Tibial artery (tissue), 4 donors: ENCODE data around the gene SPP1.
"Not testable (repeated sequence)": the region's sequence is repeated elsewhere in the genome, so short reads cannot be mapped to it uniquely, and the experiment has no call there.

Experiments used
- DNase-seq, 2 donors: peaks; one replicate each; pipeline ENCODE4 v3.0.0-alpha.2; 2019
- H3K27ac ChIP-seq, 2 donors: fragments of 200-600 bp; sonication (generic) in 1 of 2; 1 replicate in 1 of 2; 2 replicates in 1 of 2; pipeline ENCODE4 v1.5.1; 2018 to 2019; ENCODE audit warnings: mild to moderate bottlenecking in 1 of 2
- H3K27me3 ChIP-seq, 2 donors: fragments of 200-600 bp; sonication (generic) in 1 of 2; one replicate each; pipeline versions ENCODE4 v1.5.1 to v1.6.0; 2016 to 2019
- H3K36me3 ChIP-seq, 3 donors: fragments of 200-600 bp; sonication (generic) in 2 of 3; one replicate each; pipeline ENCODE4 v1.5.1; 2016 to 2019; ENCODE audit warnings: mild to moderate bottlenecking in 2 of 3
- H3K4me1 ChIP-seq, 4 donors: fragments of 200-600 bp; sonication (generic) in 2 of 4; 1 replicate in 3 of 4; 2 replicates in 1 of 4; pipeline ENCODE4 v1.5.1; 2016 to 2019
- H3K4me3 ChIP-seq, 2 donors: fragments of 200-600 bp; sonication (generic) in 1 of 2; 1 replicate in 1 of 2; 2 replicates in 1 of 2; pipeline ENCODE4 v1.5.1; 2018 to 2019; ENCODE audit warnings: mild to moderate bottlenecking in 2 of 2
- H3K9me3 ChIP-seq, 3 donors: fragments of 200-600 bp; sonication (generic) in 1 of 3; one replicate each; pipeline ENCODE4 v1.5.1; 2016 to 2019
- intact Hi-C: fragments of 100-400 bp; cut with DNase I; formaldehyde crosslinking; loops from one replicate; pipeline ENCODE4 v1.15.0; 2023; ENCODE audit warnings: low total_unique reads
- TF ChIP-seq, protein P1 (sequence below), 2 experiments: fragments of 200-600 bp in 1 of 2; fragments of 450-650 bp in 1 of 2; IDR thresholded peaks; one replicate each; pipeline ENCODE4 v1.5.1; 2017 to 2019; ENCODE audit warnings: antibody characterized with exemption in 2 of 2, mild to moderate bottlenecking in 1 of 2, moderate library complexity in 1 of 2

Gene SPP1

DNA sequence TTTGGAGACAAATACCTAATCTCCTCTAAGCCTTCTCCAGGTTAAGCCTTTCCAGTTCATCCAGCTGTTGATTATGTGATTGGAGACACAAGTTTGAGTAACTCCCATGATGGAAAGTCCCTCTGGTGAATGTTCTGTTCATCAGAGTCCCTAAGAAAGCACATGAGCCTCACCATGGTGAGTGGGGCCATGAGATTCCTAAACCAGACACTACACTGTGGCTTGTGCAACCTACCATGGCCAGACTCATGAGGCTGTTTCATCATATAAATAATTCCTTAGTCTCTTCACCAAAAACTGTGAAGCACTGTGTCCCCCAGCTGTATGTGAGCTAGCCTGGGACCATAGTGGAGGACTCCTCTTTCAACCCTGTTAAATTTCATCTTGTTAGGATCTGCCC lies 46.3 kb downstream of the SPP1 start:
- Histone ChIP-seq H3K36me3 (peaks cover 29% of the 10 kb centered on the region in 3 donors), H3K27ac (peak overlapping the region; percentile 16 to 96), H3K4me1 (peaks cover 0 to 78% (median 20%) of the 10 kb centered on the region in 4 donors), H3K4me3 (no peak overlapping the region), H3K9me3 (no peaks in the 10 kb centered on the region), H3K27me3 (no peaks in the 10 kb centered on the region)
- intact Hi-C loops = loop anchor here (5.0 kb wide), 1 partner anchor 260 kb away; the partner anchor contains the start of gene PPM1K
- DNase-seq = no peak
- TF ChIP-seq, protein P1, sequence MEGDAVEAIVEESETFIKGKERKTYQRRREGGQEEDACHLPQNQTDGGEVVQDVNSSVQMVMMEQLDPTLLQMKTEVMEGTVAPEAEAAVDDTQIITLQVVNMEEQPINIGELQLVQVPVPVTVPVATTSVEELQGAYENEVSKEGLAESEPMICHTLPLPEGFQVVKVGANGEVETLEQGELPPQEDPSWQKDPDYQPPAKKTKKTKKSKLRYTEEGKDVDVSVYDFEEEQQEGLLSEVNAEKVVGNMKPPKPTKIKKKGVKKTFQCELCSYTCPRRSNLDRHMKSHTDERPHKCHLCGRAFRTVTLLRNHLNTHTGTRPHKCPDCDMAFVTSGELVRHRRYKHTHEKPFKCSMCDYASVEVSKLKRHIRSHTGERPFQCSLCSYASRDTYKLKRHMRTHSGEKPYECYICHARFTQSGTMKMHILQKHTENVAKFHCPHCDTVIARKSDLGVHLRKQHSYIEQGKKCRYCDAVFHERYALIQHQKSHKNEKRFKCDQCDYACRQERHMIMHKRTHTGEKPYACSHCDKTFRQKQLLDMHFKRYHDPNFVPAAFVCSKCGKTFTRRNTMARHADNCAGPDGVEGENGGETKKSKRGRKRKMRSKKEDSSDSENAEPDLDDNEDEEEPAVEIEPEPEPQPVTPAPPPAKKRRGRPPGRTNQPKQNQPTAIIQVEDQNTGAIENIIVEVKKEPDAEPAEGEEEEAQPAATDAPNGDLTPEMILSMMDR (IDR thresholded peaks at IDR 0.05) = no peak

DNA sequence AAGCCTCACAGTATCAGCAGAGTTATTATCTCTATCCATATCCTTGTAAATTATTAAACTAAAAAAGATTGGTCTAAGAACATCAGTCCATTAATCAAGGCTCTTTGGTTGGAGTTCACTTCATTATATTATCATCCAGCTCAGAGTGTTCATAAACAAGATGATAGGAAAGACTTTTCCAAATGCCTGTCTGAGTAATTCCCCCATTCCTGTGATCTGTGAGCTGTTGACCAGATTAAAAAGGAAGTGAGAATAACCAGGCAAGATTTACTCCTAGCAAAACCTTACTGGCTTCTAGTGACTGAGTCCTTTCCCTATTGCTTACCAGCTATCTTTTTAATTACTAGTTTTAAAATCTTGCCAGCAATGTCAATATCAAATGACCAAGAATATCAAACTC lies 46.8 kb downstream of the SPP1 start:
- Histone ChIP-seq H3K36me3 (peaks cover 32% of the 10 kb centered on the region in 3 donors), H3K27me3 (no peaks in the 10 kb centered on the region), H3K9me3 (no peaks in the 10 kb centered on the region), H3K4me1 (peaks cover 0 to 76% (median 16%) of the 10 kb centered on the region in 4 donors), H3K4me3 (no peak overlapping the region), H3K27ac (peak overlapping the region; percentile 8 to 96)
- intact Hi-C loops = loop anchor here (5.0 kb wide), 1 partner anchor 260 kb away; the partner anchor contains the start of gene PPM1K
- no peak for DNase-seq
- TF ChIP-seq, protein P1 (IDR thresholded peaks at IDR 0.05) = no peak

DNA sequence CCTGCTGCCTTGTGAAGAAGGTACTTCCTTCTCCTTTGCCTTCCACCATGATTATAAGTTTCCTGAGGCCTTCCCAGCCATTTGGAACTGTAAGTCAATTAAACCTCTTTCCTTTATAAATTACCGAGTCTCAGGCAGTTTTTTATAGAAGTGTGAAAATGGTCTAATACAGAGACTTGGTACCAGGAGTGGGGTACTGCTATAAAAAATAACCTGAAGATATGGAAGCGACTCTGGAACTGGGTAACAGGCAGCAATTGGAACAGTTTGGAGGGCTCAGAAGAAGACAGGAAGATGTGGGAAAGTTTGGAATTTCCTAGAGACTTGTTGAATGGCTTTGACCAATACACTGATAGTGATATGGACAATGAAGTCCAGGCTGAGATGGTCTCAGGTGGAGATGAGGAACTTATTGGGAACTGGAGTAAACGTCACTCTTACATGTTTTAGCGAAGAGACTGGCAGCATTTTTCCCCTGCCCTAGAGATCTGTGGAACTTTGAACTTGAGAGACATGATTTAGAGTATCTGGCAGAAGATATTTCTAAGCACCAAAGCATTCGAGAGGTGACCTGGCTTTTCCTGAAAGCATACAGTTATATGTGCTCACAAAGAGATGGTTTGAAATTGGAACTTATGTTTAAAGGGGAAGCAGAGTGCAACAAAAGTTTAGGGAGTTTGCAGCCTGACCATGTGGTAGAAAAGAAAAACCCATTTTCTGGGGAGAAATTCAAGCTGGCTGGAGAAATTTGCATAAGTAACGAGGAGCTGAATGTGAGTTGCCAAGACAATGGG lies 50.6 kb downstream of the SPP1 start:
- H3K4me1 ChIP-seq = peaks cover 0 to 54% (median 6%) of the 10 kb centered on the region in 4 donors

DNA sequence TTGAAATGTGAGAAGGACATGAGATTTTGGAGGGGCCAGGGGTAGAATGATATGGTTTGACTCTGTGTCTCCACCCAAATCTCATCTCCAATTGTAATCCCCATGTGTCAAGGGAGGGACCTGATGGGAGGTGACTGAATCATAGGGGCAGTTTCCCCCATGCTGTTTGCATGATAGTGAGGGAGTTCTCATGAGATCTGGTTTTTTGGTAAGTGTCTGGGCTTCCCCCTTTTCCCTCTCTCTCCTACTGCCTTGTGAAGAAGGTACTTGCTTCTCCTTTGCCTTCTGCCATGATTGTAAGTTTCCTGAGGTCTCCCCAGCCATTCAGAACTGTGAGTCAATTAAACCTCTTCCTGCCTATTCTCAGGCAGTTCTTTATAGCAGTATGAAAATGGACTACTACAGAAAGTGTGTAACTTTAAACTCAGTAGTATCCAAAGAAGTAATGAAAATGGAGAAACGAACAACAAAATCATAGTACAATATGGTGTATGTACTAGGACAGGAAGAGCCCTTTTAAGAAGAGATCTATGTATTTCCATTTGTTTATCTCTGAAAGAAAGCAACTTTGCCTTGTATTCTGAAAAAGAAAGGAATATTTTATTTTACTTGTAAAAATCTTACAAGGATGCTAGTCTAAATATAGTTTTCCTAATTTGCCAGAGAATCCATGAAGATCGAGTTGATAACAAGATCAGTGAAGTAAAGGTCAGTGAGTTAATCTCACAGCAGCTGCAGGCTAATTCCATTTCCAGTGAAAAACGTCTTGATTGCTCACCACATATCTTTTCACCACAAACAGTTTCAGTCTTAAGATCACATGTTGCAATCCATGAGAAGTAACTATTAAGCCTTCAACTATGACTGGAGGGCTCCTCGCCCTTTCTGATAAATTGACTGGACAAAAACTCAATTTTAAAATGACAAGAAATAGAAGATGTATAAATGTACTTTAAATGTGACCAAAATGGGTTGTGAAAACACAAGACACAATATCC lies 52.4 kb downstream of the SPP1 start:
- no peaks in the 10 kb centered on the region for H3K9me3 ChIP-seq
- peaks cover 0 to 36% (median 6%) of the 10 kb centered on the region in 4 donors for H3K4me1 ChIP-seq
- DNase-seq = no peak
- TF ChIP-seq, protein P1 (IDR thresholded peaks at IDR 0.05) = no peak
- no peak overlapping the region for H3K4me3 ChIP-seq
- peak overlapping the region; percentile 17 to 23 for H3K27ac ChIP-seq
- no peaks in the 10 kb centered on the region for H3K27me3 ChIP-seq
- peaks cover 17 to 46% (median 33%) of the 10 kb centered on the region in 3 donors for H3K36me3 ChIP-seq
- intact Hi-C loops = no loop called here

More for the DNA sequence above, 50.6 kb downstream of the SPP1 start:
- H3K36me3 ChIP-seq = peaks cover 18 to 38% (median 36%) of the 10 kb centered on the region in 3 donors
- intact Hi-C loops, H3K27me3 ChIP-seq, H3K27ac ChIP-seq, H3K4me3 ChIP-seq, H3K9me3 ChIP-seq, DNase-seq: not testable (repeated sequence)

DNA sequence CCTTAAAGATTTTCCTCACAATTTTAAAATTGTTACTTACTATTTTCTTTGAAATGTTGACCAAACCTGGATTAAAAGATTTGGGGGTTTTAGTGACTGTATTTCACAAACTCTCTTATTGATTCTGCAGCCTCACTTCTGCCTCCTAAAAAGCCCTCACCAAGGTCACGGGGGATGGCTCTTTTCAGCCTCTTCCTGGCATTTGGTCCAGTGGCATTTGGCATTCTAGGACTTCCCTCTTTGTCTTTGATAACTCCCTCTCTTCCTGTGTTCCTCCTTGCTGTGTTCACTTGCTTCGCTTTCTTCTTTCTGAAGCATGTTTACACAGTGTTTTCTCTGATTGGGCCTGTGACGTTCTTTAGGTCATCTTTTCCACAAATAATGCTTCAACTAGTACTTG lies 53.4 kb downstream of the SPP1 start:
- intact Hi-C loops = no loop called here
- no peak for DNase-seq
- no peak overlapping the region for H3K4me3 ChIP-seq
- H3K36me3 ChIP-seq = peaks cover 17 to 52% (median 33%) of the 10 kb centered on the region in 3 donors
- TF ChIP-seq, protein P1 (IDR thresholded peaks at IDR 0.05) = no peak
- no peaks in the 10 kb centered on the region for H3K27me3 ChIP-seq
- H3K4me1 ChIP-seq = peaks cover 0 to 29% (median 6%) of the 10 kb centered on the region in 4 donors
- H3K9me3 ChIP-seq = no peaks in the 10 kb centered on the region
- peak overlapping the region in 1 of 2 donors; percentile 17 for H3K27ac ChIP-seq
